TTC549 (cell line): Measurements from ENCODE around the gene KIRREL3.

Experiments
- FAIRE-seq: peaks from 2 replicates; lab custom pipeline; 2012; peaks lifted over from hg19 to GRCh38; lab: Jason Lieb, UNC

KIRREL3 gene

GRCh38 chr11:126506789-126507188 lies 493.8 kb downstream of the KIRREL3 start:
- no peak for FAIRE-seq

DNA sequence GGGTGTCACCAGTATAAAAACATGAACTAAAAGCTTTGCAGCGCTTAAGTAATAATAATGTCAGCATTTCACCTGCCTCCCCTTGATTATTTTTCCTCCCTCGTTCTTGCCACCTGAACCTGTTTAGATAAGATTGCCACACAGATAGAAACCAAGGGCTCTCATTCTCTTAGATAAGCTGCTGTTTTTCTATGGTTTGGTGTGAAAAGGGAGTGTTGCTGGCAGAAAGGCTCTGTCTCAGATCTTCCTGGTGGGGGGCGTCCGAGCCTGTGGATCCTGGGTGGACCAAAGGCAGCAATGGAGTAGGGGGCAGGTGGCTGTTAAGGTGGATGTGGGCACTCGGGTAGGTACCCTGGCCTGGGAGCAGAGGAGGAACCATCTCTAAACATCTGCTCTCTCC lies 497.6 kb downstream of the KIRREL3 start:
- FAIRE-seq, result no peak

DNA sequence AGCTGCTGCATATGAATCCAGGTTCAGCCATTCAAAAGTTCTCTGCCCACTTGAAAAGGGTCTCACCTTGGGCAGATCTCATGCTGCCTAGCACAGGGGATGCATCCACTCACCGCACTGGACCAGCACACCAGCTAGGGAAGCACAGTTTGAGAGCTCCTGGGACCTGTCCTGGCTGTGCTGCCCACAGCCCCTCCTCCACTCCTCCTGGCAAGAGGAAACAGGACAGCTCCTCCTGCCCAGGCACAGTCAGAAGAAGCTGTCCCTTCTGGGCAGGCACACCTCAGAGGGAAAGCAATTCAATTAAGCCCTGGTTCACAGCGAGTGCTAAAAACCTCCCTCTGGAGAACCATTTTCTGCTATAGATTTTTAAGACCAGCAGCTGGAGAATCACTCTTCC lies 498.4 kb downstream of the KIRREL3 start:
- FAIRE-seq, result no peak

GRCh38 chr11:126501641-126502040 lies 498.9 kb downstream of the KIRREL3 start:
- no peak for FAIRE-seq

GRCh38 chr11:126500981-126501380 lies 499.6 kb downstream of the KIRREL3 start:
- no peak for FAIRE-seq

DNA sequence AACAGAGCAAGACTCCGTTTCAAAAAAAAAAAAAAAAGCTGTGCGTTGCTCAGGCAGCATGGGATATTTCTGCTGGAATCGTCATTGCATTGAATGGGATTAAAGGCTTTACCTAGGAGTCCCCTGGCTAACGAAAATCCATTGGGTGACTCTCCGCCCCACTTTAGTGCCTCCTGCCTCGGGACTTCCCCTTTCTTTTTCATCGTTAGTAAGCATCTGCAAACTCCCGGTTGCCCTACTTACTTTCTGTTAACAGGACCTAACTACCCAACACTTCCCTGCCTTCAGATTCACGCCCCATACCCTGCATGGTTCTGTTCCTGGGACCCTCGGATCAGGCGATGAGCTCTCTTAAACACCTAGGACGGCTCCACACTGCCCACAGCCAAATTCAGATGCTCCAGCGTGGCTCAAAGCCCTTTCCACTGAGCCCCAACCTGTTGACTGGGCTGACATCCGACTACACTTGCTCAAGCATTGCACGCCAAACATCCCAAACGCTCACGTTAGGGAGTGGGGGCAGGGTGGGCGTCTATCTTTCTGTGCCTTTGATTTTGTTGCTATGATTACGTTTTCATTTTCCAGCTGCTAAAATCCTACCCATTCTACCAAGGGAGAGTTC lies 501.3 kb downstream of the KIRREL3 start:
- FAIRE-seq, result no peak

GRCh38 chr11:126498281-126498680 lies 502.3 kb downstream of the KIRREL3 start:
- no peak for FAIRE-seq

- no peak for FAIRE-seq
Measured at GRCh38 chr11:126497581-126498122, 502.9 kb downstream of the KIRREL3 start.

DNA sequence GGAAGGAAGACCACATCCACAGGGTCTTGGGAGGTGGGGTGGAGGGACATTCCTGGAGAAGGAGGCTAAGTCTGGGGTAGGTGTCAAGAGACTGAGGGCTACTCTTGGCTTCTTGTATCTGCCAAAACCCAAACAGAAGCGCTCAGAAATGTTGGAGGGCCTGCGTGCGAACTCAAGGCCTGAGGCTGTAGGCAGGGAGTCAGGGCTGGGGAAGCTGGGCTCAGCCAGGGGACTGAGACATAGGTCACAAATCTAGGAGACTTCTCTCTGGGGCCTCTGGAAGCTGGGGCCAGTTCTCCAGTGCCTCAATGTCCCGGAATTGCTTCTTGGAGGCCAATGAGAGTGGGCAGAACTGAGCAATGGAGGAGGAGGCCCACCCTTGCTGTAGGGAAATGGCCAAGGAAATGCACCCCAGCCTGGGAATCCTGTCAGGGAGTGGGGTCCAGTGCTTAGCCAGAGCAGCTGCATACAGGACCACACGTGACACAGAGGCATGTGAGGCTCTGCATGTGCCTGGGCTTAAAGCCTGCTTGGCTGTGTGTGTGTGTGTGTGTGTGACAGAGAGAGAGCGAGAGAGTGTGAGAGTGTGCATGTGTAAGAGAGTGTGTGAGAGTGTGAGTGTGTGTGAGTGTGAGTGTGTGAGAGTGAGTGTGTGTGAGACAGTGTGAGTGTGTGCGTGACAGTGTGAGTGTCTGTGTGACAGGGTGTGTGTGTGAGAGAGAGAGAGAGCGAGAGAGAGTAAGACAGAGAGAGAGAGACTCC lies 503.8 kb downstream of the KIRREL3 start:
- FAIRE-seq, result no peak

GRCh38 chr11:126495281-126496220 lies 505.0 kb downstream of the KIRREL3 start:
- FAIRE-seq, result no peak

DNA sequence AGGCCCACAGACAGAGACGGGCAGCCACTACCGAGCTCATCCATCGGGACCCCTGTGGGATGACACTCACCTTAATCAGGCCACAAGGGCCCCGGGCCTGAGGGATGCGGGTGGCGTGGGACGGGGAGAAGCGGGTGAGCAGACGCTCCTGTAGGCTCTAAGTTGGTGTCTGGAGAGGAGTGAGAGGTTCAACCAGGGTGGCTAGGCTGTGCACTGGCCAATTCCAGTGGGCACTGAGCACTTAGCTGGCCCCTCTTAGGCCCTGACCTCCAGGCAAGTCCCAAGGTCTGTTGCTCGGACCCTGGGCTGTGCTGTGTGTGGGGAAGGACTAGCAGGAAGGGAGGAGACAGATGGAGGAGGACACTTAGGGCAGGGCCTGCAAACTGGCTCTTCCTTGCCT lies 505.7 kb downstream of the KIRREL3 start:
- no peak for FAIRE-seq

- no peak for FAIRE-seq
Measured at GRCh38 chr11:126492331-126493082, 508.1 kb downstream of the KIRREL3 start.

DNA sequence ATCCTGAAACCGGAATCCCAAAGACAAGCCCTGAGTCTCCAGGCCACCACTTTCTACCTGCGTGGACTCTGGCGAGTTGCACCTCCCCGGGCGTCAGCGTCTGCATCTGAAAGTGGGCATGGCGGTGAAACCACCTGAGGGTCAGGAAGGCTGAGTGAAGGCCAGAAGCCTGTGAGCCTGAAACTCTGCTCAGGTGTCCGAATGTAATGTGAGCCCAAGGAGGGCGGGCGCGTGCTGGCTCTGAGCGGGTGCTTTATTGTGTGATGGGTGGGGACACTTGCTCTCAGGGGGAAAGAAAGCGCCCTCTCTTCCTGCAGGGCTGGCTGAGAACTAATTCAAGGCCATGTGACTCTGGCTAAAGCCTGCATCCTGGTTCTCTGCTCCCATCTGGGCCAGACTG lies 509.5 kb downstream of the KIRREL3 start:
- FAIRE-seq, result no peak

DNA sequence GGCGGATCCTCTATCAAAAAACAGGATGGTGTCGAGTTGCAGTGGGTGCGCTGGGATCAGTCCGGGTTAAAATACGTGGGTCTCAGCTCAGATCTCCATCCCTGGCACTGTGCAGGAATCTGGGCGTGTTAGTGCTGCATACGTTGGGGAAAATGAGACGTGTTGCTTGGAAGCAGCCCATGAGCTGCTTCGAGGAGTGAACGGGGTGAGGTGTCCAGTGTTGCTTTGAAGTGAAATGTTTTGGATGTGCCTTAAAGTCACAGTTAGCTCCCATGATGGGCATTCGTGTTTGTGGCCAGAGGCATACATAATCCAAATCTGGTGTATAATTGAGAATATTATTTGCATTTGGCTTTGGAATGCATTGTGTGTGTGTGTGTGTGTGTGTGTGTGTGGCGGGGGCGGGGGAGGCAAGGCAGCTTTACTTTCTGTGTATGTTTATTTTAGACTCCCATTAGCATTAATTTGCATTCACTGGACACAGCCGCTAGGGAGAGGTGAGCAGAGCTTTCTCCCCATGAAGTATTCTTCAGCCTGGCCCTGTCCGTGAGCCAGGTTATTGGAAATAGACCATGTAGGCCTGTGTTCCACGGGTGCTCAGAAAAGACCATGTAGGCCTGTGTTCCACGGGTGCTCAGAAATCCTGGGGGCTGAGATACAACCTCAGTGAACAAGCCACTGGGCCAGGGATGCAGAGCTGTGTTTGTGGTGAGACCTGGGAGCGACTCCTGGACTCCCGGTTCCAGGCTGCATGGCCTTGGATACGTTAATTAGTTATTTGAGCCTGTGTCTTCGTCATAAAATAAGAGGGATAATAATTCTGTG lies 510.5 kb downstream of the KIRREL3 start:
- no peak for FAIRE-seq

DNA sequence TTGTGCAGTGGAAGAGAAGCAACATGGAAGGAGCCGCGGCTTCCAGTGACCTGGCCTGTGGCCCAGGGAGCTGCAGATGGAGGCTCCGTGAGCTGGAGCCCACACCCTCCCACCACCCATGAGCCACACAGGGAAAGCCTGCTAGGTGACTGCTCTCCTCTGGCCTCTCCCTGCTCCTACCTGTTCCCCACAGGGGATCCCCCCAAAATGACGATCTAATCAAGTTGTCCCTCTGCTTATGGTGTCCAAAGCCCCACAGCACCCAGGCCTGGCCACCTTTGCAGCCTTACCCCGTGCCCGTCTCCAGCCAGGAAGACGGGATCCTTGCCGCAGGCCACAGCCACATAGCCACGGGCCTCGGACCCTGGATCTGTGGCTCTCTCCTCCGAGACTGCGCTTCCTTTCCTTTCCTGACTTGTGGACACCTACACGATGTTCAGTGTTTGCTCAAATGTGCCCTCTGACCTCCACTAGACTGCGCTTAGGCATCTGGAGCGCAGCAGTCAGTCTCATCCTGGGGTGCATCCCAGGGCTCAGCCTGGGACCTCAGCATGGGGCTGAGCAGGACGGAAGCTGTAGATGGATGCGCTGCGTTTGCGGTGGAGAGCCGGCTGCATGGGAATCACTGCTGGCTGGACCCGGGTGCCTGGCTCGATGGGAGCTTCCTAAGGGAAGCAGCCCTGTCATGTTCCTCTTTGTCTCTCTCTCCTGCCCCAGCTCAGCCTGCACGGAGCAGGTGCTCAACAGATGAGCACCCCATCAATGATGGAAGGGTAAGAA lies 511.8 kb downstream of the KIRREL3 start:
- FAIRE-seq, result no peak

- no peak for FAIRE-seq
Measured at GRCh38 chr11:126487711-126488110, 512.9 kb downstream of the KIRREL3 start.

DNA sequence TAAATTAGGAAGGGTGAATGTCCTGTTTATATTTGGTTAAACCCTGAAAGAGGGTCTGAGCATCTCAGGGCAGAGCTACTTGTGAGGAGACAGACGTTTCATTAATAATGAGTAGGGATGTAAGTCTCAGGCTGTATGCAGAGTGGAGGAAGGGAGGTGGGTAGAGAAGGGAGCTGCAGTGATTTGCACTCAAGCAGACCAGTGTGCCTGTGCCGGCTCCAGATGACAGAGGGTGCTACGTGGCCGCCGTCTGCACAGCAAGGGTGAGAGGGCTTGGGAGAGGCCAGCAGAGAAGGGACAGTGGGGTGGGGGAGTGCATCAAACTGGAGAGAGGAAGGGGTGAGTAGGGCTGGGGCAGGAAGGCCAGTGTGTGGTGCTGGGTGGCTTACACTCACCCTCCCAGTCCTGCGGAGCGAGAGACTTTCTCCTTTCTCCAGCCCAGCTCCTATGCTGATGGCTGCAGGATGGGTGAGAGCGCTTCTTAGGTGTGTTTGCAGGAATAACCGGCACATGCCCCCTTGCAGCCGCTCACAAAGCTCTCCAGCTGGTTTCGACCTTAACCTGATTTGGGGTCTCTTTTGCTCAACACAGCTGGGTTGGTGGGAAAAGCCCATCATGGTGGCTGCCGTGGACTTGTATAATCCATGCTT lies 514.5 kb downstream of the KIRREL3 start:
- no peak for FAIRE-seq

- FAIRE-seq, result no peak
Measured at GRCh38 chr11:126485021-126485792, 515.4 kb downstream of the KIRREL3 start.

DNA sequence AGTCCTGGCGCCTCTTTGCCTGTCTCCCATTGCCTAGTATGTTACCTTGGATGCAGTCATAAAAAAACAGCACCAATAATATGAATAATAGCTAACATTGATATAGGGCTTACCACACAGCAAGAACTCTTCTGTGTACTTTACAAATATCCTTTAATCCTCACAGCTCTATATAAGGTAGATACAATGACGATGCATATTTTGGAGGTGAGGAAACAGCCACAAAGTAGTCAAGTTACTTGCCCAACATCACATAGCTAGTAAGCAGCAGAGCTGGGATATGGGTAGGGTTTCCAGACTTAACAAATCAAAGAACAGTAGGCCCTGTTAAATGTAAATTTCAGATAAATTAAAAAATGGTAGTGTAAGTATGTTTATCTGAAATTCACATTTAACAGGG lies 516.3 kb downstream of the KIRREL3 start:
- no peak for FAIRE-seq
